WERI-Rb-1 (cell line): ENCODE data around the gene HOXC13.

ENCODE experiments used
- DNase-seq: peaks from one replicate; pipeline ENCODE4 v3.0.0-alpha.2; 2020
- H3K27ac ChIP-seq: fragments of 250-450 bp; sonication (Bioruptor Pico); 2 replicates; pipeline ENCODE4 v1.5.1; 2020; ENCODE audit warnings: mild to moderate bottlenecking, moderate library complexity
- H3K27me3 ChIP-seq: fragments of 250-450 bp; sonication (Bioruptor Pico); 2 replicates; pipeline ENCODE4 v1.5.1; 2021; ENCODE audit warnings: mild to moderate bottlenecking, low read depth, moderate library complexity; ENCODE audit not compliant: insufficient read depth, severe bottlenecking
- H3K36me3 ChIP-seq: fragments of 250-450 bp; sonication (Bioruptor Pico); 2 replicates; pipeline ENCODE4 v1.5.1; 2020; ENCODE audit warnings: mild to moderate bottlenecking, moderate library complexity
- H3K4me3 ChIP-seq: 2 replicates; pipeline ENCODE4 v1.5.1; 2011; ENCODE audit warnings: low read depth, mild to moderate bottlenecking, control low read depth, low read length
- H3K9me3 ChIP-seq: fragments of 250-450 bp; sonication (Bioruptor Pico); 2 replicates; pipeline ENCODE4 v1.5.1; 2021; ENCODE audit warnings: mild to moderate bottlenecking, moderate library complexity; ENCODE audit not compliant: severe bottlenecking
- CTCF ChIP-seq: IDR thresholded peaks from 2 replicates; pipeline ENCODE4 v1.5.1; 2011; ENCODE audit warnings: low read depth, mild to moderate bottlenecking, control low read depth, inconsistent platforms, low read length

HOXC13 gene

GRCh38 chr12:53984901-53985691, 46.5 kb downstream of the HOXC13 start, which contains the start of gene HOXC10:
Gene HOXC10 (plus strand): TSS chr12:53985146. CDS start chr12:53985260, 114 bp downstream.
- Histone ChIP-seq H3K36me3 (no peaks in the 10 kb centered on the region), H3K9me3 (no peaks in the 10 kb centered on the region), H3K27me3 (no peaks in the 10 kb centered on the region), H3K27ac (peak within 1 kb of the TSS; percentile 44), H3K4me3 (peak within 1 kb of the TSS; percentile 71)
- peak; percentile 96 for DNase-seq
- TF ChIP-seq CTCF: peak; percentile 86

GRCh38 chr12:53985692-53985993, 47.0 kb downstream of the HOXC13 start:
- DNase-seq: no peak
- H3K27me3 ChIP-seq: no peaks in the 10 kb centered on the region
- H3K9me3 ChIP-seq: no peaks in the 10 kb centered on the region
- H3K4me3 ChIP-seq: peak overlapping the region; percentile 71
- no peak for TF ChIP-seq CTCF
- no peaks in the 10 kb centered on the region for H3K36me3 ChIP-seq
- peak overlapping the region; percentile 44 for H3K27ac ChIP-seq

GRCh38 chr12:53985994-53986685, 47.5 kb downstream of the HOXC13 start:
- DNase-seq: no peak
- H3K9me3 ChIP-seq: no peaks in the 10 kb centered on the region
- H3K27ac ChIP-seq: peak overlapping the region; percentile 44
- H3K4me3 ChIP-seq: peak overlapping the region; percentile 71
- no peaks in the 10 kb centered on the region for H3K36me3 ChIP-seq
- TF ChIP-seq CTCF: no peak
- no peaks in the 10 kb centered on the region for H3K27me3 ChIP-seq

GRCh38 chr12:53986686-53987483, 48.3 kb downstream of the HOXC13 start:
- Histone ChIP-seq H3K36me3 (no peaks in the 10 kb centered on the region), H3K9me3 (no peaks in the 10 kb centered on the region), H3K27ac (no peak overlapping the region), H3K4me3 (peak overlapping the region; percentile 71), H3K27me3 (no peaks in the 10 kb centered on the region)
- TF ChIP-seq CTCF: no peak
- no peak for DNase-seq

- Histone ChIP-seq H3K4me3 (no peak overlapping the region), H3K36me3 (no peaks in the 10 kb centered on the region), H3K27ac (no peak overlapping the region), H3K27me3 (no peaks in the 10 kb centered on the region), H3K9me3 (no peaks in the 10 kb centered on the region)
- no peak for TF ChIP-seq CTCF
- no peak for DNase-seq
These were observed 49.2 kb downstream of the HOXC13 start for GRCh38 chr12:53987787-53988230.
